OCI-LY7 (cell line): ENCODE results near the gene CACNA1I.

Experiments
- EZH2phosphoT487 ChIP-seq: fragments of 200-600 bp; sonication (generic); IDR thresholded peaks from 2 replicates; pipeline ENCODE4 v1.6.1; 2018; ENCODE audit warnings: low read depth, borderline replicate concordance, mild to moderate bottlenecking, mixed run types, antibody characterized with exemption, low read length, moderate library complexity, mixed read lengths
- TF ChIP-seq, protein P1 (sequence below): fragments of 200-600 bp; sonication (generic); conservative IDR thresholded peaks from 2 replicates; pipeline ENCODE4 v1.5.1; 2014; ENCODE audit warnings: mild to moderate bottlenecking, antibody characterized with exemption, low read length, moderate library complexity, mixed read lengths

- TF ChIP-seq, protein P1, sequence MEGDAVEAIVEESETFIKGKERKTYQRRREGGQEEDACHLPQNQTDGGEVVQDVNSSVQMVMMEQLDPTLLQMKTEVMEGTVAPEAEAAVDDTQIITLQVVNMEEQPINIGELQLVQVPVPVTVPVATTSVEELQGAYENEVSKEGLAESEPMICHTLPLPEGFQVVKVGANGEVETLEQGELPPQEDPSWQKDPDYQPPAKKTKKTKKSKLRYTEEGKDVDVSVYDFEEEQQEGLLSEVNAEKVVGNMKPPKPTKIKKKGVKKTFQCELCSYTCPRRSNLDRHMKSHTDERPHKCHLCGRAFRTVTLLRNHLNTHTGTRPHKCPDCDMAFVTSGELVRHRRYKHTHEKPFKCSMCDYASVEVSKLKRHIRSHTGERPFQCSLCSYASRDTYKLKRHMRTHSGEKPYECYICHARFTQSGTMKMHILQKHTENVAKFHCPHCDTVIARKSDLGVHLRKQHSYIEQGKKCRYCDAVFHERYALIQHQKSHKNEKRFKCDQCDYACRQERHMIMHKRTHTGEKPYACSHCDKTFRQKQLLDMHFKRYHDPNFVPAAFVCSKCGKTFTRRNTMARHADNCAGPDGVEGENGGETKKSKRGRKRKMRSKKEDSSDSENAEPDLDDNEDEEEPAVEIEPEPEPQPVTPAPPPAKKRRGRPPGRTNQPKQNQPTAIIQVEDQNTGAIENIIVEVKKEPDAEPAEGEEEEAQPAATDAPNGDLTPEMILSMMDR, result no peak
- no peak for TF ChIP-seq EZH2phosphoT487
Measured at GRCh38 chr22:39600491-39601179, 30.1 kb downstream of the CACNA1I start.
